Retina (tissue), 1 donor: ENCODE results near the gene CCDC69.

ENCODE experiments used
- DNase-seq: peaks from one replicate; pipeline ENCODE4 v3.0.0-alpha.2; 2016

The CCDC69 gene

DNA sequence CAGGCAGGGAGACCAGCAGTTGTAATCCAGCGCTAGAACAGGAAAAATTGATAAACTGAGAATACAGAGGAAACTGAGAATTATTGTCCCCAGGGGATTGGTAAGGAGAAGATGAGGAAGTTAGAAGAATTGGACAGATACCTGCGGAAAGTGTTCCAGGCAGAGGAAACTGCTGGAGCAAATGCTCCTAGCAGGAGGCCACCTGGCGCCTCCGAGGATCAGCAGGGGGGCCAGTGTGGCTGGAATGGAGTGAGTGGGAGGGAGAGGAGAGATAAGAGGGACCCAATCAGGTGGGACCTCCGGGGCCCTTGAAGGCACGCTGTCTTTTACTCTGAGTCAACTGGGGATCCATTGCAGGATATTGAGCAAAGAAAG, 65.6 kb downstream of the CCDC69 start:
- no peak for DNase-seq

DNA sequence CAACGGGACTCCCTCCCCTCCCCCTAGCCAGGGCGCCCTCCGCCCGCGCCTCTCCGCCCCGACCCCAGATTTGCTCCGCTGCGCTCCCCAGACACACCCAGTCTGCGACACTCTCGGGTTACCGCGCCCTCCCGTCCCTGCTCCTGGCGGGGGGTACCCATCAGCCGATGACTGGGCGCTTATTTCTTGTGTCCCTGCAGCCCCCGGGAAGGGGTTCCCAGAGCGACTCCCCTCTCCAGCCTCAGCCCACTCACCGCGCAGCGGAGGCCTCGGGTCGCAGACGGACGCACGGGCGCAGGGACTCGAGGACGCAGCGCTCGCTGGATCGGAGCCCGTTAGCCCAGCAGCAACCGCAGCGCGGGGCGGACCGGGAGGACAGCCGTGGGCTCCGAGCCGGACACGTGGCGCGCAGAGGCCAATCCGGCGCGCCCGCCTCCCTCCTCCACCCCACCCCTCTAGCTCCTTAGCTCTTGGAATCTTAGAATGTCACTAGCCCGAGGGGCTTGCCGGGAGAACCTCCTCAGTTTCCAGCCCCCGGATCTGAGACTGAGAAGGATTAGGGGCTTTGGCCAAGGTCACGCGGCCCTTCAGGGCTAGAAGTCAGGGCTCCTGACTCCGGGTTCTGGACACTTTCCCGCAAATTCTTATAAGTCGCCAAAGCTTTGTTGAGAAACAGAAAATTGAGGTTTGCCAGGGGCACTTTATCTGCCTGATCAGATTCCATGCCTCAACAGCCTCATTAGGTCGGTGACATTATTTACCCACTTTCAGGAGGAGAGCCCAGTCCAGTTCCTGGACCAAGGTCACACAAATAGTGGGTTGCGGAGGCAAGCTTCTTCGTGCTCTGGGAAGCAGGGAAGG, 66.2 kb downstream of the CCDC69 start, which contains the start of gene ANXA6:
TSS of gene ANXA6 (minus strand) at position 354 of the 861 bp plus-strand sequence. CDS start 9,878 bp downstream, outside the sequence.
- peak; percentile 94 for DNase-seq

DNA sequence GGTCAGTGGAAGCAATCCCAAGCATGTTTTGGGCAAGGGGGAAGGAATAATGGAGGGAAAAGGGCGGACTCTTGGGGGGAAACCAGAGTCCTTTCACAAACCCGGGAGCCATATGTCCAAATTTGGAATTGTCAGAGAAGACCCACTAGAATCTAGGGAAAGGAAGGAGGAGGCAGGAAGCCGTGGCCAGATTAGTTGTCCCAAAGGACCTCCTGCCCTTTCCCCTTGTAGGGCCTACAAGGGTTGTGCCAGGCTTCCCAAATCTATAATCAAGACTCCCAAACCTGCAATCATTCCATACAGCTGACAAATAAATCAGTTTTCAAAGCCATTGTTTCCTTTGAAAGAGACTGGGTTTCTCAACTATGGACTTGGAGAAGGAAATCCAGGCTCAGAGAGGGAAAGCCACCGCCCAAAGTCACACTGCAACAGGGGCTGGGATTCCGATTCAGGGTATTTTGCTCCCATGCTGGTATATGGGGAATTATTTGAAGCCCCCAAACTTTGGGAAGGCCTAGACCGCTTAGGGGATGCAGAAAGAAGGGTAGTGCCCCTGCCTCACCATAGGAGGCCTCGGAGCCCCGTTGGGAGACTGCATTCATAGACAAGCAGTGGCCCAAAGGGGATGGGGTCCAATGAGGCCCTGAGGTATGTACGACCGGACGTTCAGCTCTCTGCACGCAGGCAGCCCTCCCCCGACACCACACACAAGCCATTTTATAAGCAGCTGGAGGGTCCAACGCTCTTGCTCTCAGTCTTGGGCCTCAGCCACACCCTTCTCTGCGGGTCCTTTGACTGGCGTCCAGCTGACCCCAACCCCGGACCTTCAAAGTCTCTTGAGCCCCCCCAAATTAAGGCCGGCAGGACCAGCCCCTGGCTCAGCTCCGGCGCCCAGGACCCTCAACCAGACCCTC, 67.1 kb downstream of the CCDC69 start:
- DNase-seq = peak; percentile 69

DNA sequence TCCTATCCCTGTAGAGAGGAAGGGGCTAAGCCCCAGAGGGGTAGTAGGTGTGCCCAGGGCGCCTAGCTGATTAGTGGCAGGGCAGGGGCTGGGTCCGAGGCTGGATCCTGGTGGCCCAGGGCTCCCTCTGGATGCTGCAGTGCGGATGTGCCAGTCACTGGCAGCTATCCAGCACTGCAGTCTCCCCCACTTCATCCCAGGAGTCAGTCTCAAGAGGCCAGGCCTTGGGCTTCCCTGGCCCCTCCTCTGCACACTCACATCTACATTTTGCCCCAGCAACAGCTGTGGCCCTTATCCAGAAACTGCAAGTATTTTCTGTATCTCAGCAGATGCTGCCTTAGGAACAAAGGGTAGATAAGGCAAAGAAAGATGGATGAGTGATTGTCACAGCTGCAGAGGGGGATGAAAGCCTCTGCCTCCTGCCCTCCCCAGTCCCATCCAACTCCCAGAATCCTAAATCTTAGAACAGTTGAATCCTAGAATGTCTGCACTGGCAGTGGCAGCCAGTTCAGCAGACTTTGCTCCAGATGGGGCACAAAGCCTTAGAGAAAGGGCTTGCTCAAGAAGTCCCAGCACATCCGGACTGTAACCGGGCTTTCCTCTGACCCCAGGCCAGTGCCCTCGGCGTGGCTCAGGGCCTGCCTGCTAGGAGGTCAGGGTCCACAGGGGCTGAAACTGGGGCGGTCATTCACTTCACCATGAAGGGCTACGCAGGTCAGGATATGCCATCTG, 68.0 kb downstream of the CCDC69 start:
- peak; percentile 50 for DNase-seq

DNA sequence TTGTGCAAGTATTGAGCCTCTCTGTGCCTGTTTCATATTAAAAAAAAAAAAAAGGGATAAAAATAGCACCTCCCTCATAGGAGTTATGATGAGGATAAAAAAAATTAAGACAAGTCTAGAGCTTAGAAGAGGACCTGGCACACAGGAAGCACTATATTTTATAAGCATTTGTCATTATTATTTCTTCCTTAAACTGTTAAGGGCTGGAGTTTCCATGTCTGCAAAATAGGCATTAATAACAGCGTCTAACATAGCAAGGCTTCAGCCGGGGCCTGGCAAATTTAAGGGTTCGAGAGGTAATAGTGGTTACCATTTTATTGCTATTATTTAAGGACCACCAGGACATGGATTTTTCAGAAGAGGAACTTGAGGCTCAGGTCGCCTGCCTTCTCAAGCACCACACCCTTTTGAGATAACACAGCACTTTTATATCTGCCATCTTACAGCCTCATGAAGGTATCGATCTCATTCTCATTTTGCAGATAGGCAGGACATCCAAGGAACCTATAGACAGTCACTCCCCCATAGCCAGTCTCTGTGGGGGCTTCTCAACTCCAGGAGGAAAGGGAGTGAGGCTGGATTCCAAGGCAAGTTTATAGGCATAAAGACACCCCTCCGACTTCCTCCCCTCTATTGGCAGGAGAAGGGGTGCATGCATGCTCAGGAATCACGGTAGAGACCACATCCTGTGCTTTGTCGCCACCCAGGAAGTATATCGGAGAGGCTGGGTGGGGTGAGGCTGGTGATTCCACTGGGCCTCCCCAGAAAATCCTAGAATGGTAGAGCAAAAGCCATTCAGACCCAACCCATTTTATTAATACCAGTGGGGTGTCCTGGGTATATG, 68.7 kb downstream of the CCDC69 start:
- no peak for DNase-seq

DNA sequence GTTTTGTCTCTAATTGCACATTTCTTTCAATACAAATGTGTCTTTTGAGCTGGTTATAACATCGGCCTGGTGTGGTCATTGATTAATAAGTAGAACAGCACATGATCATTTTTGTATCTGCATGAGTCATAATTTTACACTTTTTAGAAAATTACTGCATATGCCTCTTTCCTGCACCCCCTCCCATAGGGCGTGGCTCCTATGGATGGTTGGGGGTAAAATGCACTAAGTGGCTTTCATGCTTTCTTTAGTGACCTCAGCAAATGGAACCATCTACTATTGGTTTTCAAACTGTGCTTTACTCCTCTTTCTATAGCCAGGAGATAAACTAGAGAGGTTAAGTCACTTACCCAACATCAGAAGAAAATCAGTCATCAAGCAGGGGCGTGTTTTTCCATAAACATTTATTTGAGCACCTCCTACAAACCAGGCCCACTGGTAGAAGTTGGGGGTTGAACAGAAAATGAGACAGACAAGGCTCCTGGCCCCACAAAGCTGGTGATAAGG, 70.1 kb downstream of the CCDC69 start:
- DNase-seq = no peak

DNA sequence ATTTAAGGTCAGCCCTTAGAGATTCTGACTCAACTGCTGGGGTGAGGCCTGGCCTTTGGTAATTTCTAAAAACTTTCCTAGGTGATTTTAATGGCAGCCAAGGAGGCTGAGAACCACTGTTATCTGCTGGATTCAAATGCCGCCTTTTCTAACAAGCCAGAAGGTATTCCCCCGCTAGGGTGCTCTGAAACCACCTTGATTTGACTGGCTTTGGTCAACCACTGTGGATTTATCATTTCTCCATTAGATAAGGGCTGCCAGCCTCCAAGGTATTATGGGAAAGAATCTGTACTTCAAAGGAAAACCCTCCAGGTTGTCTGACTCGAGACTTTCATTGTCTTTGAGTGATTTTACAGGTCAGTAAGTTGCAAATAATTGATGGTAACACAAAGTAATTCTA, 70.6 kb downstream of the CCDC69 start:
- no peak for DNase-seq

DNA sequence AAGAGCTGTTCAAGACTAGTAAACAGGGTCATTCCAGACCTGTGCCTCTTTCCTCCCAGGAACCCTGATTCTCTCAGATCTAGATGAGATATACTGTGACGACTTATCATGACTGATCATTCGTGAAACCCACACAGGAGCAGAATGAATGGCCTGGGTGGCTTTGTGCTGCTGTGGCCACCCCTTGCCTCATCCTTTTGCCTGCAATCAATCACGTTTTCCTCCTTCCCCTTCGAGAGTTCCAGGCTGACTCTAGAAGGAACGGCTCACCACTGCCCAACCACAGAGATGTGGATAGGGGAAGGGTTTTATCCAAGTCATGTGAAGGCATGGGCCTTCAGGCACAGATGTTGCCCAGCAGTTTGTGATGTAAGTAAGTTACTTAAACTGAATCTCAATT, 72.1 kb downstream of the CCDC69 start:
- no peak for DNase-seq

DNA sequence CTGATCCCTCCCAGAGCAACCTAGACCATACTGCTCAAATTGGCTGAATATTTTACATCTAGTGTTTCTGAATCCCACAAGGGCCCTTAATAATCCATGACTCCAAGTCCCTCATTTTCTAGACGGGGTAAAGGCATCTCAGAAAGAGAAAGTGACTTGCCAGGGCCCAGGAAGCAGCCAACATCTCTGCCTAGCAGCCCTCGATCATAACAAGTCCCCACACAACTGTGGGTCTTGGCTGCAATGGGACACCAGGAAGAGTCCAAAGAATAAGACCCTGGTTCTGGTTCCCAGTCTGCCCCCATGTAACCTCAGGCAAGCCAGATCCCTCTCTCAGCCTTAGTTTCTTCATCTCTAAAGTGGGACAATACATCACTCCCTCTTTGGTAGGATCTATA, 72.6 kb downstream of the CCDC69 start:
- no peak for DNase-seq

DNA sequence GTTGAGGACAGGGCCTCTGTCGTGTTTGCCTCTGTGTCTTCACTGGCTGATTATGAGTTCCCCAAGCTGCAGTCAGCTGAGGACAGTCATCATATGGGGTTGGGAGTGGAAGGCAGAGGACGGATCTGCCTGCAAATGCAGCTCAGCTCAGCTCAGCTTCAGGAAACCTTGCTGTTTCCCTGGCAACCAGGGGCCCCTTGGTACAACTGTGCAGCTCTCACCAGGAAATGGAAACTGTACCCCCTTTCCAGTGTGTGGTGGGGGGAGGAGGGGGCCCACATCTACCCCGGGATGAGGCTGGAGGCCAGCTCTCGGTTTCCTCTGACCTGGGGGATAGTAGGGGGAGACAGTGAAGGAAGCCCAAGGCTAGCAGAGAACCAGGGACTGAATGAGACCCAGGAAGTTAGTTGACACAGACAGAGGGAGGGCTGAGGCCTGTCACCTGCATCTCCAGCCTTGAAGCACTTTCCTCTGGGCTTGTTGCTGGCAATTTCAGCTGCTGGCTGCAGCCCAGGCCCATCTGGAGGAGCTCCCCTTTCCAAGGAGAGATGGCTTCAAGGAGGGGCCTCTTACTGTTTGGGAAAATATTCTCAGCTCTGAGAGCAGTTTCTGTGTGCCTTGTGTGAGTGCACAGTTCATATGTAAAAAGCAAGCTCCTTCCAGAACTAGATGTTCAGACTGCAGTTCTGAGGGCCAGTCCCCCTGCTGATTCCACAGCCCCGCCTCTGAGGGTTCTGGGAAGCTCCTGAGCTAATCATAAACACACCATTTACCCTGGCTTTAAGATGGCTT, 73.2 kb downstream of the CCDC69 start:
- DNase-seq = peak; percentile 65

DNA sequence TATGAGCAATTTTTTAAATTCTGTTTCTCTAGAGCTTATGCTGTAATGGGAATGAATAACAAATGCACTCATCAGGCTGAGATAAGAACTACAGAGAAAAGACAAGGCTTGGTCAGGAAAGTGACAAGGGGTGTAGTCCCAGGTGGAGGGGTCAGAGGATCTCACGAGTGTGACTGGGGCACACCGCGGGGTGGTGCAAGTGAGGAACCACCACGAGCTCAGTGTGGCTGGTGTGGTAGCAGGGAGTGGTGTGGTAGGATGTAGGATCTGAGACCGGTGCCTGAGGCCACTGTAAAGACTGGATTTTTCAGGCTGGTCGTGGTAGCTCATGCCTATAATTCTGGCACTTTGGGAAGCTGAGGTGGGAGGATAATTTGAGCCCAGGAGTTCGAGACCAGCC, 75.3 kb downstream of the CCDC69 start:
- DNase-seq = no peak

DNA sequence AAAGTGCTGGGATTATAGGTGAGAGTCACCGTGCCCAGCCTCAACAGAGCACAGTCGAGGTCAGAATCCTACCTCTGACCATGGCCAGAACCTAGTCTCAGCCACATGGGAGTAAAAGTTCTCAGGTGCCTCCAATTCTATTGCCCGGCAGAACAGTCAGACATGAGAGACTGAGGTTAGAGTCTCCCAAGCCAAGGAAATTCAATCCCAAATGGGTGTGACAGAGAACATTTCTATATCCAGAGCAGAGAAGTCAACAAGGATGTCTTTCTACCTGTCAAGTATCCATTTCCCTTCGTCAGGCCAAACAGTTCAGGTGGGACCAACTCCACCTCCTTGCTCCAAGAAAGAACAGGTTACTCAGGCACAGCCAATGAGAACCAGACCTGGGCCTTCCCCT, 76.9 kb downstream of the CCDC69 start:
- DNase-seq = no peak

DNA sequence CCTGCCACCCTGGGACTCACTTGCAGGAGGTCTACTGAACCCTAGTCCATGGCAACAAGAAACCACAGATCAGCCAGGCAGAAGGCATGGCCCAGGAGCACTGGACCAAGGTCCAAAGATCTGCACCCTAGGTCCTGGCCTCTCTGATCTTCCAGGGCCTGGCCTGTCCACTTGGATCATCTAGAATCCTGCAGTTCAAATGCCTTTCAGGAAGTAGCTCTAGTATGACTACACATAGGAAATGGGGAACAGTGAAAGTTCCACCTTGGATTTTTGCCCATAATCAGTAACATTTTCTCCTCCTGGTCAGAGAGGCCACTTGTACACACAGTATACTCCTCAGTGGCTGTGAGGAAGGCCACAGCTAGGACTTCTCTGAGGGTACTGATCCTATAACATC, 77.8 kb downstream of the CCDC69 start:
- no peak for DNase-seq

DNA sequence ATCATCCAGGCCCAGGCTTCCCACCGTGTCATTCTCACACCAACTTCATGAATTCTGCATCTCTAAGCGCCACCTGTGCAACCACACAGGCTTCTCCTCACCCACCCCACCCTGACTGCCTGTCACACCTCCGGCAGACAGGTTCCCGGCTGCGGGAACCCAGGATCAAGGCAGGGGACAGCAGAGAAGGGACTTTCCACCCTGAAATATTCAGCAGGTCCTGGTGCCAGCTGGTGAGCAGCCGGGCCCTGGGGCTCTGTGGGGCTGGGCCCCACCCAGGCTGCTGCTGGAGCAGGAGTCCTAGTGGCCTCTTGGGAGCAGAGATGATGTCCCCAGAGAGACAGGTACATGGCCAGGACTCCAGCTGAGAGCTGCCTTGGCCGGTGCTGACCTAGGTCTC, 79.0 kb downstream of the CCDC69 start:
- no peak for DNase-seq

DNA sequence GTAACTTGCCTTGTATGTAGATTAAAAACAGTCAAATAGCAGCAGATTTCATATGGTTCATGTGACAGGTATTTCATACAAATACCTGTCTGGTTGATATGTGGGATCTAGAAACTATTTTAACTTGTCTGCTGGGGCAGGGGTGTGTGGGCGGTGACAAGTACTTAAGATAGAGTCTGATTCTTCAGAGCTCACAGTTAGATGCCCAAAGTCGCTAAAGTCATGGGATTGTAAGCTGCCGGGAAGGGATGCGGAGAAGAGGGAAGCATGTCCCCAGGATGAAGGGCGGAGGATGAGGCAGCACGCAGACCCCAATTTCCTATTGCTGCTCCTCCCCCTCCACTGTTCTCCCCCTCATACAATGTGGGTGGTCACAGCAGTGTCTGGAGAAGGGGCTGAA, 79.6 kb downstream of the CCDC69 start:
- no peak for DNase-seq

DNA sequence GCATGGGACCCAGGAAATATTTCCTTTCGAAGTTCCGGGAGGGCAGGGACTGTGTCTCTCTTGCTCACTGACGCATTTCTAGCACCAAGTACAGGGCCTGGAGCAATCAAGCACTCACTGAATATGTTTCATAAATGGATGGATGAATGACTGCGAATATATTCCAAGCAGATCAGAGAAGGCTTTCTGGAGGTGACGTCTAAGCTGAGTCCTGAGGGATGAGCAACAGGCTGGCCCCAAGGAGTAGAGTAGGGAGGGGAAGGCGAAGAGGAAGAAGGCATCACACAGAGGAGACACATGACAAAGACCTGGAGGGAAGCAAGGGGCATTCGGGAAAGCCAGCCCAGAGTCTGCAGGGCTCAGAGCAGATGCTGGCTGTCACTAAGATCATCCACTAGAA, 80.2 kb downstream of the CCDC69 start:
- DNase-seq = no peak

DNA sequence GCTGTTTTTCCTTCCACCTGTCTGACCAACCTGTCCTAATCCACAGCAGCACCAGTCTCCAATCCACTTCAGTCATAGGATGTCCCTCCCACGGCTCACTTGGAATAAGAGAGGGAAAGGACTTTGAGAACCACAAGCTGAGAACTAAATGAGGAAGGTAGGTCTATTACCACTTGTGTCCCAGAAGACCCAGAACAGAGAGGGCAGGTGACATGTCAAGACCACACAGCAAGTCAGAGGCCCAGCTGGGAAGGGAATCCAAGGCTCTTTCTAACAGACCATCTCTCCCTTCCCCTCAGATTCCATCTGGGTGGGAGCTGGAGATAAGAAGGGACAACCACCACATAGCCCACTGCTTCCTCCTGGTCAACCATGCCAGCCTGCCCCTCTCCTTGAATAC, 81.0 kb downstream of the CCDC69 start:
- DNase-seq = no peak

DNA sequence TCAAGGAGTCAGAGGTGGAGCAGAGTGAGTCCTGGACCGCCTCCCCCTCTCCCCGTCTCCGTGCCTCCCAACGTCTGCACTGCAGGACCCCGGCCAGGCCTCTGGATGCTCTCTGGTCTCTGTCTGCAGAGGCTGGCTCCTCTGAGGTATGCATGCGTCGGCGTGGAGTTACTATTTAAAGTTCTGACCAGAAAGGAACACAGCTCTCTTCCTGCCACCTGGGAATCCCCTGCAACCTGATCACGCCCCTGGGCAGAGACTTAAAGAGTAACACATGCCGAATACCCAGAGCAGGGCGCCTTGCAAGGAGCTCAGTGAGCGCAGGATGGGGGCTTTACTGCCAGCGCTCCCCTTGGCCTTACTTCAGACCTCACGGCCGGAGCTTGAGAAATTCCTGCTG, 82.4 kb downstream of the CCDC69 start:
- DNase-seq = peak; percentile 10

DNA sequence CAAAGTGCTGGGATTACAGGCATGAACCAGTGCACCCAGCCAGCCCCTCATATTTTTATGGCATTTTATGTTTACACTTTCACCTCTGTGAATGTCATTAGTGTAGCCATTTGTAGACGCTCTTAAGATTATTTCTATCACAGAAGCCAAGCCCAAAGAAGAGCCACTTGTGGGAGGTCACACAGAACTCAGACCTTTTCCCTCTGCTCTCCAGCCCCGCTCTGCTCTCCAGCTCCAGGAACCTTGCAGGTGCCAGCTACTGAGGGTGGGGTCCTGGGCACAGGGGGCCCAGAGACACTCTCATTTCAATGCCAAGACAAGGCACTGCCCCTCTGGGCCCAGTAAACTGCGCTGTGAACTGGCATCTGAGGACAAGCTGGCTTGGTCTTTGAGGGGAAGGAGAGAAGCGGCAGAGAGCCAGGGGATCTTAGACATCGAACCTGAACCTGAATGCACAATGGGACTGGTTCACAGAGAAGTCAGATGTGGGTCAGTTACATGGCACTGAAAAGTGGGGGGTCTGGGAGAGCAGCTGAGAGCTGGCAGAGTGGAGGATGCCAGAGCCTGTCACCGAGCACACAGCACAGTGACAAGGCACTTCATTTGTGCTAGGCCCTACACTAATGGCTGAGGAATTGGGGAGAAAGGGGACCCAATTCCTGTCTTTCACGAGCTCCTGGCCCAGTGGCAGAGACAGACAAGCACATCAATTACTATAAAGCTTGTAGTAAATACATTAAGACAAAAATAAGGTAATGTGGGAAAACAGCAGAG, 83.0 kb downstream of the CCDC69 start:
- no peak for DNase-seq

DNA sequence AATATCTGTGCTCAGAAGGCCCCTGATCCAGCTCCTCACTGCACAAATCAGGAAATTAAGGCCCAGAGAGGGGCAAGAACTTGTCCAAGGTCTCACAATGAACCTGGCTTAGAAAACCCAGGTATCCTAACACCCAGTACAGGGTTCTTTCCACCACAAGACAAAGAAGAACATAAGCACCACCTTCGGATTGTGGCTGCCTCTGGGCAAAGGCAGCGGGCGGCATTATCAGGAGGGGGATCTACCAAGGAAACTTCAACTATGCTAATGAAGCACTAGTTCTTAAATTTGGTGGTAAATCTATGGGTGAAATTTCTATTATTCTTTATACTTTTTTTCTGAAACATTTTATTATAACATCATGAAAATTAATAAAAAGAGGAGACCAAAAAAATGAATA, 84.2 kb downstream of the CCDC69 start:
- no peak for DNase-seq
